GM19463 (cell line): ENCODE results near the gene MAGI2.

Experiments
- ATAC-seq: cut with Tn5 transposase; IDR thresholded peaks from one replicate; pipeline ENCODE4 v1.9.1; 2021; ENCODE audit warnings: mild to moderate bottlenecking, moderate library complexity; ENCODE audit not compliant: unreplicated experiment

The MAGI2 gene

DNA sequence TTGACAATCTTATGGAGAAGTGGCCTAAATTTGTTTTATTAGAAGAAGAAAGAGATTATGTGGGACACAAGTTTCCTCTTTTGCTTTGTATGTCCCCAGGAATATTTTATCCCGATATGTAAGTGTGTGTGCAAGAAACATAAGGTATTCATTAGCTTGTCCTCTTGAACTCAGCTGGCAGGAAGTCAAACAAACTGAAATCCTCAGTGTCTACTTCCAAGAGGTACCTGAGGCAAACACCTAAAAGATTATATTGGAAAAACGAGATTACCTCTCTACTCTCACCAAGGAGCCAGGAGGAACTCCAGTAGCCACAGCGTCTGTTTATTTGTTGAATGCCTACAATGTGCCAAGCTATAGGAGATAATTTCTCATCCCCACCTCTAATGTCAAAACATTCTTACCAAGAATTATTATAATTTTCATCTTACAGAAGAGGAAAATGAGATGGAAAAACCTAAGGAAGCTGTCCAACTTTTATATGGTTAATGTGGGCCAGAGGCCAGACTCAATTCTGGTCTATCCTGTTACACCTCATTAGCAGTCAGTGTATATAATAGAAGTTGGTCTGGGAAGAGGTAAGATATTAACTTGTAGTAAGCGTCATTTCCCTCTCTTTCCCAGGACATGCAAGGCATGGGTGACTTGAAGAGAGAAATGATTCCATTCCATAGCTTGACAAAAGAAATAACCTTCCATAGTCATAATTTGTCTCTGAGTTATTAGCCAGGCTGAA is 692.7 kb downstream of the MAGI2 start:
- no peak for ATAC-seq

- no peak for ATAC-seq
Measured at GRCh38 chr7:78752554-78752953, 700.9 kb downstream of the MAGI2 start.

GRCh38 chr7:78751253-78751652 is 702.2 kb downstream of the MAGI2 start:
- no peak for ATAC-seq

DNA sequence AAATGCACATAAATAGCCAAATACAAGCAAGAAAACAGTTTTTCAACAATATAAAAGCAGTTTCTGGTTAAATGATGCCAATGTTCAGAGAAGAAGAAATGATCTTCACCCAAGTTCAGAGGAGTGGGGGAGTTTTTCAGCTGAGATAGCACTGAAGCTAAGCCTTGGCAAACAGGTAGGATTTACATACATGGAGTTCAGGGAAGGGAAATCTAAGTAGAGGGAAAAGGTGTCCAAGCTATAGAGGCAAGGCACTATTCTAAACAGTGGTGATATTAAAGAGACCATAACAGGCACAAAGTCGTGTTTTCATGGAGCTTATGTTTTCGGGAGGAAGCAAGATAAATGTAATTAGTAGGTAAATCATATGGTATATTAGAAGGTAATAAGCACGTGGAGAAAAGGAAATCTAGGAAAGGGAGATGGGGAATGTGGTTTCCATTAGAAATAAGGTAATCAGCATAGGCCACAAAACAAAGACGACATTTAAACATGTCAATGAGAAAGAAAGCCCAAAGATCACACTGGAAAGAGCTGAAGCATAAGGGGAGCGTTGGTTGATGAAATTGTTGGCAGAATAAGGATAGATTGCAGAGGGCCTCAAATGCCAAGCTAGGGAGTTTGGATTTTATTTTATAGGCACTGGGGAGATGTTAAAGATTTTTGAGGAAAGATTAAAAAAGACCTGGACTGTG is 704.3 kb downstream of the MAGI2 start:
- ATAC-seq = no peak

DNA sequence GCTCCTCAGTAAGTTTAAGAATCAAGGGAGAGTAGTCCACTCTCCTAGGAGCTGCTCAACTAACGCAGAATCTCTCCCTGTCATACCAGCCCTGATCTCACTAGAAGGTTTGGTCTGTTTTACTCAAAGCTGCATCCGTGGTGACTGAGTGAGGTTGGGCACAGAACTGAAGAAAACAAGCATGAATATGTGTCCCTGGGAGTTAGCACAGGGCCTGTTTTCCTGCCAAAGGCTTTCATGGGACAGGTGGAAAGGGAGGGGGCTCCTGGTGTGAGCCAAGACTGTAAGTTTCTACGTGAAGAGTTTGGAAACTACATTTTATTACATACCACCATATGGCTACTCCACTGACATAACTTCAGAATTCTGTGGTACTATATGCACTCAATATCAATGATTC is 705.9 kb downstream of the MAGI2 start:
- no peak for ATAC-seq

DNA sequence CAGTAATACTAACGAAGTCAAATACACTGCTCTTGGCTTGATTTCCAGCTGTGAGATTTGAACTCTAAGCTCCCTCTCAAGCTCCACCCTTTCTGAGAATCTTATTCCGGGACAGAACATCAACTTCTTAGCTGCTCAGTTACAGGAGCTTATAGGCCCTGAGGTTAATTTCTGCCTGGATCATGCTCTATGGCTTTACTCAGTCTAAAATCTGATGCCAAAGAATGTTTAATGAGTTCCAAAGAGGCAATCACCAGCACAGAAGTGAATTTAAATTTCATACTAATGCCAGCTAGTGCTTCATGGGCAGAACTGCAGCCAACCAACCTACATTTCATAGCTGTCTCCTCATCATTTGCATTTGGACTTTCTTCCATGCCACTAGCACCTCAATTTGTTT is 707.2 kb downstream of the MAGI2 start:
- no peak for ATAC-seq

DNA sequence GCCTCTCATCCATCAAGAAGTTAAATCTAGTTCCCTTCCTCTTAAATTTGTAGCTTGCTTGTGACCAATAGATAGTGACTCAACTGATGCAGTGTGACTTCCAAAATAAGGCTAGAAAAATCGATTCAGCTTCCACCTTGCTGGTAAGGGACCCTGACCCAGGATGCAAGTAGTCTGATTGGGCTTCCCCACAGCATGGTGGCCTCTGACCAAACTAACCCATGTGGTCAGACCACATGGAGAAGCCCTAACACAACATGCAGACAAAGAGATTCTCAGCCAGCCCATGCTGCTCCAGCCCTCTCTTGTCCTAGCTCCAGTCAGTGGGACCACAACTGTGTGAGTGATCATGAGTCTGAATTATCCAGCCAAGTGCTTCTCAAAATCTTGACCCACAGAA is 710.8 kb downstream of the MAGI2 start:
- ATAC-seq = no peak

GRCh38 chr7:78736548-78736947 is 716.9 kb downstream of the MAGI2 start:
- no peak for ATAC-seq

- peak; percentile 85 for ATAC-seq
Measured at GRCh38 chr7:78734626-78735025, 718.8 kb downstream of the MAGI2 start.

GRCh38 chr7:78720066-78720465 is 733.4 kb downstream of the MAGI2 start:
- no peak for ATAC-seq

DNA sequence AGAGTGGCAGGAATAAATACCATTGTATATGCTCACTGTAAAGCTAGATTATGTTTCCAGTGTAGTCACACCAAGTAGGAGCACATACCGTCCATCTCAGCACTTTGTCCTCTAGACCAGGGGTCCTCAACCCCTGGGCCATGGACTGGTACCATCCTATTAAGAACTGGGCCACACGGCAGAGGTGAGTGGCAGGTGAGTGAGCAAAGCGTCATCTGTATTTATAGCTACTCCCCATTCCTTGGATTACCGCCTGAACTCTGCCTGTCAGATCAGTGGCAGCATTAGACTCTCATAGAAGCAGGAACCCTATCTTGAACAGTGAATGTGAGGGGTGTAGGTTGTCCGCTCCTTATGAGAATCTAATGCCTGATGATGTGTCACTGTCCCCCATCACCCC is 735.3 kb downstream of the MAGI2 start:
- no peak for ATAC-seq

DNA sequence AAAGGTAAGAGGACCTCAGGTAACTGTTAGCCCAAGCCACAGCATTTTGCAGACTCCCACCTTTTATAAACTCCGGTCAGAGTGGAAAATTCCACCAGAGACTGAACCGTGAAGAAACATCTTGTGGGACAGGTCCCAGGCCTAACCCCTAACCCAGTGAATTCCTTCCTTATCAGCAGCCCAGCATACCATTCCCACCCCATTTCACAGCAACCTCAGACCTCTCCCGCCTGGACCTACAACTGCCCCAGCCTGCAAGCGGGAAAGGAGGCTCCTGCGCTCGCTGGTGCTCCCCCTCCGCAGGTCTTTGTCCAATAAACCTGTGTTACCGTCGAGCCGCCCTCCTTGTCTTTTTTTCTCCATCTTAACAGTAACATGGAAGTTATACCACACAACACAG is 736.6 kb downstream of the MAGI2 start:
- ATAC-seq = no peak

- ATAC-seq = no peak
Measured at GRCh38 chr7:78714356-78714755, 739.1 kb downstream of the MAGI2 start.

- ATAC-seq = no peak
Measured at GRCh38 chr7:78712111-78712510, 741.4 kb downstream of the MAGI2 start.

DNA sequence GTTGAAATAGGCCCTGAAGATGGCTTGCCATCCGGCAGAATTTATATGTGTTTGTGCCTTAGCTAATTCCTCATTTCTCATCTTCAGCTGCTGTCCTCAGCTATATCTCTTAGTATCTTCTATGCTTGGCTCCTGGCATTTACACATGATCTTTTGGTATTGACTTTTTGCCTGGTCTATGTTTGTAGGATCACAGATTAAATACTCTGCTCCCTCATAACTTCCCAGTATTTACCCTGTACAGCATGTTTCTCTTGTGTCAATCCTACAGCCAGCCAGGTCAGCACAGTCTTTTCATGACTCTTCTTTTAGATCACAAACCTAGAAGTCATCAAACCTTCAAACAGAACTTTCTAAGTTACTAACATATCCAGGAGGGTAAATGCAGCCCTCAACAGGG is 743.8 kb downstream of the MAGI2 start:
- ATAC-seq = no peak

DNA sequence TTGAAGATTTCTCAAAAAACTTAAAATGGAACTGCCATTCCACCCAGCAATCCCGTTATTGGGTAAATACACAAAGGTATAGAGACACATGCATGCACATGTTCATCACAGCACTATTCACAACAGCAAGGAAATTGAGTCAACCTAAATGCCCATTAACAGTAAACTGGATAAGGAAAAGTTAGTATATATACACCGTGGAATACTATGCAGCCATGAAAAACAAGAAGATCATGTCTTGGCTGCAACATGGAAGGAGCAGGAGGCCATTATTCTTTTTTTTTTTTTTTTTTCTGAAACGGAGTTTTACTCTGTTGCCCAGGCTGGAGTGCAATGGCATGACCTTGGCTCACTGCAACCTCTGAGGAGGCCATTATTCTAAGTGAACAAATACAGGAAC is 749.0 kb downstream of the MAGI2 start:
- no peak for ATAC-seq

GRCh38 chr7:78703391-78703790 is 750.1 kb downstream of the MAGI2 start:
- ATAC-seq = no peak

GRCh38 chr7:78702770-78703169 is 750.7 kb downstream of the MAGI2 start:
- no peak for ATAC-seq

GRCh38 chr7:78695826-78696225 is 757.6 kb downstream of the MAGI2 start:
- ATAC-seq = no peak

DNA sequence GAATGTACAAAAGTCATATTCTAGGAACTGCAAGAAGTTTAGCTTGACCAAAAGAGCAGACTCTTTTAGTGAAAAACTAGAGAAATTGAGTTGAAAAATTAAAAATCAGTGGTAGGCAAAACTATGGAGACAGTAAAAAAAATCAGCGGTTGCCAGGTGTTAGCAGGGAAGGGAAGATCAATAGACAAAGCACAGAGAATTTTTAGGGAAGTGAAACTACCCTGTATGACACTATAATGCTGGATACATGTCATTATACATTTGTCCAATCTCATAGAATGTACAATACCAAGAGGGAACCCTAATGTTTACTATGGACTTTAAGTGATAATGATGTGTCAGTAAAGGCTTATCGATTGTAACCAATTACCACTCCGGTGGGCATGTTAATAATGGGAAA is 761.9 kb downstream of the MAGI2 start:
- peak; percentile 42 for ATAC-seq

GRCh38 chr7:78690174-78690573 is 763.3 kb downstream of the MAGI2 start:
- no peak for ATAC-seq

- no peak for ATAC-seq
Measured at GRCh38 chr7:78688376-78688775, 765.1 kb downstream of the MAGI2 start.

DNA sequence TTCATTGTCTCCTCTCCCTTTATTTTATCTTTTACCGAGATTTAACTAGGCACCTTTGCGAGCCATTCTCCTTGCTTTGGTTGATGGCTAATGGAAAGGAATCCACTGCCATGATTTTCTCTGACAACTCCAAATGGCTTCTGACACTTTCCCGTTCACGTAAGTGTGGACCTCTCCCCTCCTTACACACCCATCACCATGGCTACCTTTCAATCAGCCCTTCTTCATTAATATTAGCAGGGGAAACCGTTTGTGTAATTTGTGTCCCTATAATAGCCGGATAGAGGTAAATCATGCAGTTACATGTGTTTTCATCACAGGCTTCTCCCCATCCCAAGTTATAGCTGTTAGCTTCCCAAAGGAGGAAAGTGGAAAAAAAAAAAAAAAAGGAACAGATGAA is 767.3 kb downstream of the MAGI2 start:
- no peak for ATAC-seq
